AG10803 (cell line): ENCODE results near the gene CADM2.

Experiments used
- DNase-seq: peaks from one replicate; pipeline ENCODE4 v3.0.0; 2010; ENCODE audit warnings: low read depth
- H3K4me3 ChIP-seq: 2 replicates; pipeline ENCODE4 v1.5.1; 2011; ENCODE audit warnings: mild to moderate bottlenecking, low read length, control low read depth
- CTCF ChIP-seq: conservative IDR thresholded peaks from 2 replicates; pipeline ENCODE4 v1.5.1; 2011; ENCODE audit warnings: mild to moderate bottlenecking, low read length, control low read depth, inconsistent platforms

CADM2 gene

DNA sequence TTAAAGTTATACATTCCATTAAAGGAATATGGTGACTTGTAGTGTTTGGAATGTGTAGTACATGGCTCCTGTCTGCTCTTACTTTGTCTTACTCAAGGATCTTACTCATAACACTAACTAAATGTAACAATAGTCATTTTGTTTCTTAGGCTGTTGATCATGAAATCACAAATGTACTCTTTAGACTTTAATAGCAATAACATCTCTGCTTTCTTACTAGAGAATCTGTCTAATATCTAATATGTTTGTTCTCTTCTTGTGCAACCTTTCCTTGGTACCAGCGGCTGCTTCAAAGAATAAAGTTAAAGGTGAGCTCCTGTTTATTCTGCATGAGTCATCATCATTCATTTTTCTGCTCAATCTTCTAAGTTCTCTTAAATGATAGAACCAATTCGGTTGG lies 767.5 kb downstream of the CADM2 start:
- no peak overlapping the region for H3K4me3 ChIP-seq
- no peak for DNase-seq
- no peak for TF ChIP-seq CTCF

- no peak overlapping the region for H3K4me3 ChIP-seq
- no peak for TF ChIP-seq CTCF
- no peak for DNase-seq
Measured at GRCh38 chr3:85737846-85738245, 779.1 kb downstream of the CADM2 start.

- no peak for DNase-seq
- no peak for TF ChIP-seq CTCF
- H3K4me3 ChIP-seq = no peak overlapping the region
Measured at GRCh38 chr3:85740561-85740960, 781.8 kb downstream of the CADM2 start.

DNA sequence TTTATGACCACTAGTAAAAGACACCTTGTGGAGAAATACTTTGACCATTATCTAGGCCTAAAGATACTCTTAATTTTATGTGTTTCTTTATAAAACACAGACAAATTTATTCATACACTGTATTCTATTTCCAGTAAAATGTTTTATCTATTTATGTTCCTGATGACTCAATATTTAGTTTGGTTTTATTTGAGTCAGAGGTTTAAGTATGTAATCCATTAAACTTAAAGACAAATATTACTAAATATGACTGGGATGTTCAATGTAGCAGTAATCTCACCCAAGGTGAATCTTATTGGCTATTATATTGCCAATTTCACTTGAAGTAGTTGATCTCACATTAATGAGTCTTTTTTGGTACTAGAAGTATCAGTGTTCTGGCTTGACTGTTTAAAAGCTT lies 799.7 kb downstream of the CADM2 start:
- DNase-seq = no peak
- TF ChIP-seq CTCF = no peak

DNA sequence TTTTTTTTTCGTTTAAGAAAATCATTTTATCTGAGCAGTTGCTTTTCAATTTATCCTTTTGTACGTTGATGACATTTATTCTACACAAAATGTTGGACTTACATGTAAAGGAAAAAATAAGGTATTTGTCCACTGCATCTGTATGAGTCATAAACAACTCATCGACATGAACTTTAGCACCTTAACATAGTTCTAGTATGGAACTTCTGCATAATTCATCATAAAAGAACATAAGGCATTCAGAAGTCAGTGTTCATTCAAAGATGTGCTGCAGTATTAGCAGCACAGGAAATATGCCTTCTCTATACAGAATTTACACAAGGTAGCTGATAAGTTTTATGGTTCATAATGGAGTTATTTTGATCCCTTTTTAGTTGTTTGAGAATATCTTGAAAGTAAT lies 801.6 kb downstream of the CADM2 start:
- no peak for DNase-seq
- H3K4me3 ChIP-seq = no peak overlapping the region
- no peak for TF ChIP-seq CTCF

More for the DNA sequence above, 799.7 kb downstream of the CADM2 start:
- no peak overlapping the region for H3K4me3 ChIP-seq

- TF ChIP-seq CTCF = no peak
- H3K4me3 ChIP-seq = no peak overlapping the region
- DNase-seq = no peak
Measured at GRCh38 chr3:85780806-85781205, 822.0 kb downstream of the CADM2 start.

DNA sequence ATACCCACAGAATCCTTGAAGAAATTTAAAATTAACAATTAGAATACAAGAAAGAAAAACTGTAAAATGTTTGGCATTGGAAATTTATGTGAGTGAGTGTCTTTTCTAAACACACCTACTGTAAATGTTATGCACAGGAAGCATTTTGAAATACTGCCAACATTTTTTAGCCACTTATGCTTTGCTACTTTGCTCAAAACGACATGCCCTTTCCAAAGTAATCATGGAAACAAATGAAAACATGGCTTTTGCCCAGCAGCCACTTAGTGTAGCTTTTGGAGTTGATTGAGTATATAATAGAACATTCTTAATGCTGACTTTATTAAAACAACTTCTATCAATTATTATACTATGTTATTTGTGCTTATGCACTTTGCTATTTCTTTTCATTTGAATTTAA lies 823.0 kb downstream of the CADM2 start:
- DNase-seq = no peak
- no peak for TF ChIP-seq CTCF

More for the DNA sequence above, 823.0 kb downstream of the CADM2 start:
- H3K4me3 ChIP-seq = no peak overlapping the region
